Subcutaneous adipose tissue (tissue), 4 donors: ENCODE data around the gene TBCD. TPM values are rescaled to one million over a fixed set of nuclear protein-coding genes. Genes with fewer than 3 reads are reported as not detected.

Source experiments
- CTCF ChIP-seq: fragments of 450-650 bp; IDR thresholded peaks from one replicate; pipeline ENCODE4 v1.5.1; 2016; ENCODE audit warnings: low read depth, mild to moderate bottlenecking, control low read depth, antibody characterized with exemption, moderate library complexity
- total RNA-seq, 4 donors: library from RNA; depleted of rRNA; stranded (reverse); fragments of >200 nt; gene quantifications; one replicate each; pipeline ENCODE4 v1.1.0, GENCODE V29; 2016

The TBCD gene
- total RNA-seq, 4 donors from 2014 or later, result 36.5 to 103 (median 54.7) TPM

- TF ChIP-seq CTCF, result no peak
Observed at GRCh38 chr17:82795615-82796014, 43.8 kb downstream of the TBCD start.

GRCh38 chr17:82797061-82797460 is 45.2 kb downstream of the TBCD start:
- no peak for TF ChIP-seq CTCF

- TF ChIP-seq CTCF, result no peak
Observed at GRCh38 chr17:82798752-82799151, 46.9 kb downstream of the TBCD start.

- TF ChIP-seq CTCF, result no peak
Observed at GRCh38 chr17:82799591-82799990, 47.7 kb downstream of the TBCD start.

GRCh38 chr17:82800885-82801284 is 49.0 kb downstream of the TBCD start:
- no peak for TF ChIP-seq CTCF

GRCh38 chr17:82801377-82801970 is 49.6 kb downstream of the TBCD start:
- no peak for TF ChIP-seq CTCF

- TF ChIP-seq CTCF, result no peak
Observed at GRCh38 chr17:82802075-82802780, 50.4 kb downstream of the TBCD start.
